GM18508 (cell line): ENCODE results near the gene TRIM63.

ENCODE experiments used
- ATAC-seq: cut with Tn5 transposase; IDR thresholded peaks from one replicate; pipeline ENCODE4 v1.9.1; 2021; ENCODE audit warnings: moderate number of reproducible peaks; ENCODE audit not compliant: insufficient read depth, unreplicated experiment

TRIM63 gene

DNA sequence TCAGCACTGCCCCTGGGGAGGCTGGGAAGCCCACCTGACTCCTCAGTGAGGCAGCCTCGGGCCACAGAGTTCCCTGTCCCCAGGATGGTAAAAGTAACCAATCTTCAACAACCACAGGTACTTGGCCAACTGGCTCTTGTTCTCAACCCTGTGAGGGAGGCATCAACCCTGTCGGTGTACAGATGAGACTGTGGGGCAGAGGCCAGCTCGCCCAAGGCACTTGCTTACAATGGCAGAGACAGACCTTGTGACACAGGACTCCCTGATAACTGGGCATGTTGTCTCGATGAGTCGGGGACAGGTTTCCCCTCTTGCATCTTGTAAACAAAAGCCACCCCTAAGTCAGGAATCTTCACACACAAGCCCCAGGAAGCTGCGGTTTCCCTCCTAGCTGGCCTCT, 29.5 kb downstream of the TRIM63 start:
- no peak for ATAC-seq

- ATAC-seq, result no peak
Observed at GRCh38 chr1:26036756-26037281, 30.6 kb downstream of the TRIM63 start.

DNA sequence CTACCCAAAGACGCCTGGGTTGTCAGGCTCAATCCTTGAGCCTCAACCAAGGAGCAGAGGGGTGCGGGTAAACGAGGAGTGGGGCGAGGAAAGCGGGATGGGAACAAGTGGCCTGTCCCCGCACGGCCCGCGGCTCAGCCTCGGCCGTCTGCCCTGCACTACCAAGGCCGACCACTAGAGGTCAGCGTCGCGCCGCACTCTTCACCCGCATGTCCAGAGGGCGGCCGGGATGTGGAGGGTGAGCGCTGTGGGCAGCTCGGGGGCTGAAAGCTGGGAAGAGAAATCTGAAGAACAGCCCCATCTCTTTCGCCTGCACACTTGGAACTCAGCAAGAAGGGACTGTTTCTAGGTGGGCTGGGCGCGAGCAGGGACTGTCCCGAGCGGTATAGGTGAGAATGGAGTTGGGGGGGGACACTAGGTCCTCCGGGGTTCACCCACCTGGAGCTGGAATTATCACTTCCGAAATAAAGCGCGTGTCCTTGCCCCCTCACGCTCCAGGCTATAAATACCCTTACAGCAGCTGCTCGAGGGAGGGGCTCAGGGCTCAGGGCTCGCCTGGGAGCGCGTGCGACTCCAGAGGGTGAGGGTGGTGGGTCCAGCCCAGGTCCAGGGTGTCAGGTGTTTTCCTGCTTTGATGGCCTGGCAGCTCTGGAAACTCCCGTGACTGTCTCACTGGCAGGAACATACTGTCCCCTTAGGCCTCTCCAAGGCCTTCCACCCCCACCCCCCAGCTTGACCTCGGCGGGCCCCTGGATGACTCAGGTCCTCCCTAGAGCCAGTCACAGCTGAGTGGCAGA, 31.3 kb downstream of the TRIM63 start:
- no peak for ATAC-seq

DNA sequence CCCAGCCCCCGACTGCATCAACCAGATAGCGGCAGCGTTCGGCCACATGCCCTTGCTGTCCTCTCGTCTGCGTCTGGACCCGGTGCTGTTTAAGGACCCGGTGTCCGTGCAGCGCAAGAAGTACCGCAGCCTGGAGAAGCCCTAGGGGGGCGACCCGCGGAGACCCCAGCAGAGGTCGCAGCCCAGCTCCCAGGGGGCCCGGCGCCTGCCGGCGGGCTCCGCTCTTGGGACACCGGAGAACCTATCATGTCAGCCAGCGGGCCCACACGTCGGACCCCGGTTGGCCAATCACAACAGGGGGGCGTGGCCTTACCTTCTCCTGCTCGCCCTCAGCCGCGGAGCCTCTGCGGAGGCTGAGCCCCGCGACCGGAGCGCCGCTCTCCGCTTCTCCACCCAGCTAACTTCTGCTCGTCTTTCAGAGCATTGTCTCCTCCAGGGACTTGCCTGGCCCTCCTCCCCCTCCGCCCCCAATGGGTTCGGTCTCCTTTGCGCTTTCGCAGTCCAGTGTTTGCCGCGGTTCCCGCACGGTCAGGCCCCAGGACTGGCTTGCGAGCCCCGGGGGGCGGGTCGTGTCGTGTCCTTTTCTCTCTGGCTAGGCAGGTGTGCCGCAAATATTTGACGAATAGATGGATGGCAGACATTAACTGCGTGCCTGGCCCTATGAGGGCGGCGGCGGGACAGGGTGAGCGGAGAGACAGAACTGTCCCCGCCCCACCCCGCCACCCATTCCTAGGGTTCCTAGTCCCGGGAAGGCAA, 32.0 kb downstream of the TRIM63 start:
- ATAC-seq, result no peak

GRCh38 chr1:26034504-26035202, 32.8 kb downstream of the TRIM63 start:
- no peak for ATAC-seq

- no peak for ATAC-seq
Observed at GRCh38 chr1:26032656-26033357, 34.6 kb downstream of the TRIM63 start.

GRCh38 chr1:26031611-26032220, 35.7 kb downstream of the TRIM63 start:
- ATAC-seq, result no peak

- no peak for ATAC-seq
Observed at GRCh38 chr1:26031196-26031595, 36.2 kb downstream of the TRIM63 start.

- no peak for ATAC-seq
Observed at GRCh38 chr1:26029864-26030481, 37.5 kb downstream of the TRIM63 start.

DNA sequence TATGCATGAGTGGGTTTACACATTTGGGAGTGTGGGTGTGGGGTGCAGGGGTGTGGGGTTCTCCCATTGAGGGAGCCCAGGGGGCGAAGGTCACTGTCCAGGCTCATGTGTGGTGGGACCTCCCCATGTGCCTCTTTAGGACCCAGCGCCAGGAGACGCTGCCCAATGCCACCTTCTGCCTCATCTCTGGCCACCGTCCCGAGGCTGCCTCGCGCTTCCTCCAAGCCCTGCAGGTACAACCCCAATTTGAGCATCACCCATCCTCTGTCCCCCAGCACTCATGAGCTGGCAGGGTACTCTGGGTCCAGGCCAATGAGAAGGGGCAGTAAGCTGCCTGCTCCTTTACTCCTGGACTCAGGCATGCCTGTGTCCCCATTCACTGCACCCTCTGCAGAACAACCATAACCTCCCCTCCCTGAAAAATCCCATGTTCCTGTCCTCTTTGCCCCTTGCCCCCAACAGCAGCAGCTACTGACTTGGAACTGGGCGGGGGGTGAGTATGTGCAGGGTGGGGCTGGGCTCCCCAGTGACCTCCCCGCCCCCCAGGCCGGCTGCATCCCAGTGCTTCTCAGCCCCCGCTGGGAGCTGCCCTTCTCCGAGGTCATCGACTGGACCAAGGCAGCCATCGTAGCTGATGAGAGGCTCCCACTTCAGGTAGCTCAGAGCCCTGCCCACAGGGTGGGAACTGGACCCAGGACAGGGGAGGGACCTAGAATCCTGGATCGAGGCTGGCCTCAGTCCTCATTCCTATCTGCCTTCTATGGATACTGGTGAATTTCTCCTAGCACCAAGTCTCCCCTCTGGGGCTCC, 38.2 kb downstream of the TRIM63 start:
- no peak for ATAC-seq

GRCh38 chr1:26028490-26028980, 38.9 kb downstream of the TRIM63 start:
- ATAC-seq, result no peak

- ATAC-seq, result no peak
Observed at GRCh38 chr1:26027716-26028489, 39.5 kb downstream of the TRIM63 start.

DNA sequence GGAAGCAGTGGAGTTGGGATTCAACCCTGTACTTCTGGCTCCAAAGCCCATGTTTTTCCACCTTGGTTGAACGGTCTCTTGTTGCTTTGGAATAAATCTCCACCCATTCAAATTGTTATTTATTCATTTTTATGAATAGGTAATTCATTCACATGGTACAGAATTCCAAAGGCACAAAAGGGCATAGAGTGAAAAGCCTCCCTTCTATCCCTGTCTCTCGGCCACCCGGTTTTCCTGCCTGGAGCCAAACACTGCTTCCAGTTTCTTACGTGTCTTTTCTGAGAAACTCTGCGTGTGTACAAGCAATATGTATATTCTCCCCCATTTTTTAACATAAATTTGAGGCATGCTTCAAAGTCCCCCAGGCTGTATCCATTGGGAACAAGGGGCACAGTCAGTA, 41.9 kb downstream of the TRIM63 start:
- no peak for ATAC-seq

GRCh38 chr1:26025060-26025459, 42.4 kb downstream of the TRIM63 start:
- ATAC-seq, result no peak

- ATAC-seq, result no peak
Observed at GRCh38 chr1:26023826-26024225, 43.6 kb downstream of the TRIM63 start.

DNA sequence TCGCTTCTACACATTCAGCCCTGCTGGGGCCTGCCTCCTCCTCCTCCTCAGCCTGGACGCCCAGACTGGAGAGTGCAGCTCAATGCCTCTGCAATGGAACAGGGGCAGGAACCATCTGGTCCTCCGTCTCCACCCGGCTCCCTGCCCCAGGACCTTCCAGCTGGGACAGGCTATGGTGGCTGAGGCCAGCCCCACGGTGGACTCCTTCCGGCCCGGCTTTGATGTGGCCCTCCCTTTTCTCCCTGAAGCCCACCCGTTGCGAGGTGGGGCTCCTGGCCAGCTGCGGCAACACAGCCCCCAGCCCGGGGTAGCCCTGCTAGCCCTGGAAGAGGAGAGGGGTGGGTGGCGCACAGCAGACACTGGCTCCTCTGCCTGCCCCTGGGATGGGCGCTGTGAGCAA, 44.4 kb downstream of the TRIM63 start:
- no peak for ATAC-seq

- no peak for ATAC-seq
Observed at GRCh38 chr1:26022404-26022779, 45.0 kb downstream of the TRIM63 start.
